Right ventricle myocardium inferior (tissue), 1 donor: ENCODE data around the gene L3MBTL4. TPM values are rescaled to one million over a fixed set of nuclear protein-coding genes. Genes with fewer than 3 reads are reported as not detected.
"Not testable (repeated sequence)": the region's sequence is repeated elsewhere in the genome, so short reads cannot be mapped to it uniquely, and the experiment has no call there.

ENCODE experiments used
- ATAC-seq: fragments of 200-7000 bp; cut with Tn5 transposase; one replicate; pipeline ENCODE4 v1.9.1; 2020; ENCODE audit warnings: mild to moderate bottlenecking, moderate library complexity
- DNase-seq: peaks from one replicate; pipeline ENCODE4 v3.0.0; 2021; ENCODE audit errors: missing footprints
- intact Hi-C: fragments of 100-400 bp; cut with DNase I; formaldehyde crosslinking; loops from one replicate; pipeline ENCODE4 v1.11.0; 2022
- total RNA-seq: library from RNA; stranded (reverse); fragmentation: NEBNext Ultra II Directional; extraction: Animal tissue kit (Norgen Biotek cat#: 25700); gene quantifications from one replicate; pipeline ENCODE4 v1.2.1, GENCODE V29; 2021
- donor health status: DM: no; HTN: yes; CAD: no; lungs with severe emphysema.

L3MBTL4 gene
- total RNA-seq, 1 donor from 2014 or later: 1.1 TPM

DNA sequence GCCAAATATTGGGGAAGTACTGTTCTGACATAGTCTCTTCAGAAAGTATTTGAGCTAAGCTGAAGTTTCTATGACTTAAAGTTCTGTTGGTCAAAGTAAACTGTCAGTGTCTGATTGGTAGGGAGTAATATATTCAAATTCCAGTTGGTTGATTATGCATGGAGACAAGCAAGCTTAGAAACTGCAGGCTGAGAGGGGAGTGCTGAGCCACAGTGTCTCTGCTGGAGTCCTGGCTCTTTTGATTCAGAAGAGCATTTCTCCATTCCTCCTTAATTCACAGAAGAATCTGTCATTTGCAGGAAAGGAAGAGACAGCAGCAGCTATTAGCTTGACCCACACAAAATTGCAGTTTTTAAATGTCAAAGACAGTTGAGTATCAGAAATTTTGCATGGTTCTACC lies 318.0 kb downstream of the L3MBTL4 start:
- DNase-seq (no peak), ATAC-seq (no peak)
- intact Hi-C loops: no loop called here

DNA sequence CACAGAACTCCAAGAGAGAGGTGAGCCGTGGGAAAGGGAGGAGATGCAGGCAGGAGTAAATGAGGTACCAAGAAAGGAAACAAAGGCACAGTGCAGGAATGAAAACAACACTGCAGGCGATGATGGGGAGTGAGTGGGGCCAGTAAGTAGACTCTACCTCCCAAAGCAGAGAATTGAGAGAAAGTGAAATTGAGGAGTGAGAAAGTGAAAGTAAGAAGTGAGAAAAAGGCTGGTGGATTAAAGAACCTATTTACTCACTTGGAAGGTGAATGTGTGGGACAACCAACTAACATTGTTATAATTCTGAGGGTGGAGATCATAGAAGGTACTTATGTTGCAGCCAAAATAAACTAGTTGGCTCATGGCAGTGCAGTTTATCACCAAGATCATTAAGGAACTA lies 326.3 kb downstream of the L3MBTL4 start:
- no peak for DNase-seq
- no peak for ATAC-seq
- intact Hi-C loops: no loop called here

DNA sequence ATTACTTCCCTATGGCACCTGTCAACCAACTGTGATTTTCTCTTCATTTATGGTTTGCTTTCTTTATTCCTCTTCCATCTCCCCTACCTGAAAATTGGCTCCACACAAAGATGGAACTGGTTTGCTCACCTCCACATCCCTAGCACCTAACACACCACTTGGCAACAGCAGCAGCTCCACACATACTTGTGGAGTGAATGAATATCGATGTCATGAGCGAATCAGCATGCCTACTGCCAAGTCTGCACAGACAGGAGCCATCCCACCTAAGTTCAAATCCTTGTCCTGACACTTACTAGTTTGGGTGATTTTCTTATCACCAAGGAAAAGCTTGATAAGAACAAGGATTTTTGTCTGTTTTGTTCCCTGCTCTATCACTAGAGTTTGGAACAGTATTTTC lies 328.0 kb downstream of the L3MBTL4 start:
- intact Hi-C loops: no loop called here
- no peak for ATAC-seq
- DNase-seq: no peak

DNA sequence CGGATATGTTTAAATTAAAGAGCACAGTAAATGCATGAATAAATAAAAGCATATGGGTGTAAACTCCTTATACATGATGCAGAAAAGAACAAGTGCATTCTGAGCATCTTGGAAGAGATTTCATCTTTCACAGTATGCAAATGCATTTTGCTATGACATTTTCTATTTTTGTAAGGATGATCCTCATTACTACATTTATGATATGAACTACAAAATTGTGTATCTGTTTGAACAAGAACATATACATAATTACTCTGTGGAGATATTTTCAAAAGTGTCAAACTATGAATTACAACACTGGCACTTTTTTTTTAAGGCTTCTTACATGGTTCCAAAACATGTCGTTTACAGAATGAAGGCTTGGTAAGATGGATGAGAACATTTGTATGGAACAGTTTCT lies 335.3 kb downstream of the L3MBTL4 start:
- no peak for ATAC-seq
- intact Hi-C loops: no loop called here
- no peak for DNase-seq

DNA sequence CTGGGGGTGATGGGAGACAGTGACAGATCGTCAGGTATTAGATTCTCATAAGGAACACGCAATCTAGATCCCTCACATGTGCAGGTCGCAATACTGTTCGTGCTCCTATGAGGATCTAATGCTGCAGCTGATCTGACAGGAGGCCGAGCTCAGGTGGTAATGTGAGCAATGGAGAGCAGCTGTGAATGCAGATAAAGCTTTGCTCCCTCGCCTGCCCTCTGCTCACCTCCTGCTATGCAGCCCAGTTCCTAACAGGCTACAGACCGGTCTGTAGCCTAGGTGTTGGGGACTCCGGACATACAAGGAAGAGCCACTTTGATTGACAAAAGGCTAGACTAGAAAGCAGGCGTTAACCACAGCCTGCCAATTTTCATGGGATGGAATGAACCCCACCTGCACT lies 335.8 kb downstream of the L3MBTL4 start:
- no peak for DNase-seq
- intact Hi-C loops: no loop called here
- ATAC-seq: no peak

DNA sequence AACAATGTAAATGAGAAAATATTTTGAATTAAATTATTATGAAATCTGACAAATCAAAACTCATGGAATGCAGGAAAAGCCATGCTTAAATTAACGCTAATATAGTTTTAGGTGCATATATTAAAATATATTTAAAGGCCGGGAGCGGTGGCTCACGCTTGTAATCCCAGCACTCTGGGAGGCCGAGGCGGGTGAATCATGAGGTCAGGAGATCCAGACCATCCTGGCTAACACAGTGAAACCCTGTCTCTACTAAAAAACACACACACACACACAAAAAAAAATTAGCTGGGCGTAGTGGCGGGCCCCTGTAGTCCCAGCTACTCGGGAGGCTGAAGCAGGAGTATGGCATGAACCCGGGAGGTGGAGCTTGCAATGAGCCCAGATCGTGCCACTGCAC lies 342.3 kb downstream of the L3MBTL4 start:
- intact Hi-C loops, DNase-seq, ATAC-seq: not testable (repeated sequence)

DNA sequence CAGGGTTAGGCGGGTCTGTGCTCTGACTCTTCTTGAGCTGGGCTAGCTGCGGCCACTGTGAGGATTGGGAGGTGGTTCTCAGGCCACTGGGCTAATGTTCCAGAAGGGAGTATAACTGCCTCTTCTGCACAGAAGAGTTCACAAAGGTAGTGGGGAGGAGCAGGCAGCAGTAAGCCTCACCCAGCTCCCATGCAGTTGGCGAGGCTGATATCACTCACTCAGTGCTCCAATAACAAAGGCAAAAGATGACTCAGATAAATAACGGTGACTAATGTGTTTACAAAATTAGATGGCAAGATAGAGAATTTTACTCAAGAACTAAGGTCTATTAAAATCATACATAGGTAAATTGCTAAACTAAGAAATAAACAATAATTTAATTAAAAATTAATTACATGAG lies 345.2 kb downstream of the L3MBTL4 start:
- intact Hi-C loops: no loop called here
- ATAC-seq: no peak
- DNase-seq: no peak

DNA sequence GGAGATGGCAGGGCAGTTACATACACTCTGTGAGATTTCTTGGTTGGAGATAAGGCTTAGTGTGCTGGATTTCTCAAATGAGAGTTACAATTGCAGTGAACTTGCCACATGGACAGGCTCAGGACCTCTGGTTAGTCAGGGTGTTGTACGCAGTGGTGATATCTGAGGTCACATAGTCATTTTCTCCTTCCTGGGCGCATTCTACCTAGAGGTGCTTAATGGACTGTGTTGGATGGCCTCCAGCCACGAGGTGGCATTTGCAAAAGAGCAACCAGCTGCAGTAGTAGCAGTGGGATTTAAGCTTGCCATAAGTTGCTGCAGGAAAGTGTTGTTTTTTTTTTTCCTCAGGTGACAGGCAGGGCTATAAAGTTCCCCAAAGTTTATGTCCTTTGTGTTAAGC lies 345.6 kb downstream of the L3MBTL4 start:
- DNase-seq (no peak), ATAC-seq (no peak)
- intact Hi-C loops: no loop called here

DNA sequence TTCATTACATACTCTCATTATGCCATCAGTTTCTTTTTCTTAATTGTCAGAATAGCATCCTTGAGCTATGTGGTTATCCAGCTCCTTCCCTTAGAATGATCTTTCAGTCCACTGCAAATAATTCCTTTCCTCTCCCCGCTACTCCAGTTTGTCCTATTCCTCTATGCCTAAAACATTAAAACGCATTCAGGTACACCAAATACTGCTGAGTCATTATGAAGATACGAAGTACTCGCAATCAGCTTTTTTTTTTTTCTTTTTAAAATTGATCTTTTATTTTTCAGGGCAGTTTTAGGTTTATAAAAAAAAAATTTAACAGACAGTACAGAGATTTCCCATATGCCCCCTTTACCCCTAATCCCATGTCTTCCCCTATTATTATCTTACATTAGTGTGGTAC lies 354.6 kb downstream of the L3MBTL4 start:
- DNase-seq: no peak
- intact Hi-C loops: no loop called here
- ATAC-seq: no peak

DNA sequence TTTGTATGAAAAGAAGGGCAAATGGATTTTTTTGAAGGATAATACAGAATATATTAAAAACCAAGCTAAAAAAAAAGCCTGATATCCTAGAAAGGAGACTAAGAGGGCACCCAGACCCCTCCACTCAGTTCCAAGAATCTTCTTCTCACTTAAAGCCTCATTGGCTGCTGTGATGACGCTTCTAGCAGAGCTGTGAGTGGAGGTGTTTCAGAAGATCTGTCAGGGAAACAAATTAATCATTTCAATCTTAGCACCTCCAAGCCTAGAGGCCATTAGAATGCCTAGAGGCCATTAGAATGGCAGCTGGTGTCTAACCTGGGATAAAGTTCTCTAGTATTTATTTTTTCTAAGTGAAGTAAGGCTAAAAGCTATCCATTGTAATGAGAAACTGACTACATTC lies 355.2 kb downstream of the L3MBTL4 start:
- no peak for ATAC-seq
- intact Hi-C loops: loop anchor here (5.0 kb wide), 2 partner anchors 63 to 77 kb away; no protein-coding TSS in a partner anchor

DNA sequence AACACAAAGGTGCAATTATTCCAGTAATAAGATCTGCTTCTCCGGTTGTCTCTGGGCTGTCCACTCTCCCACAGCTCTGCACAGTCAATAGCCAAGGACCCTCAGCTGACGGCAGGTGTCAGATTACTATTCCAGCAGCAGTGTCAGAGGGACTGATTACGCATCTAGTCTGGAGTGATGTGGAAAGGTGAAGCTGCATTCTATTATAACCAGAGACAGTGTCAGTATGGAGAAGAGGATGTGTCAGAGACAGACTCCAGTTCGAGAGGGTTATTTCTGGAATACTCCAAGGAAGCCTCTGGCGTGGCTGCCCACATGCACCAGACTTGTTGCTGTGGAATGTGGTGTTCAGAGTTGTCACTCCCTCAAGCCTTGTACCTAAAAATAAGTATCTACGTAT lies 355.8 kb downstream of the L3MBTL4 start:
- peak; percentile 95 for ATAC-seq
- intact Hi-C loops: loop anchor here (5.0 kb wide), 2 partner anchors 63 to 77 kb away; no protein-coding TSS in a partner anchor
- DNase-seq: no peak

More for the DNA sequence above, 355.2 kb downstream of the L3MBTL4 start:
- no peak for DNase-seq

DNA sequence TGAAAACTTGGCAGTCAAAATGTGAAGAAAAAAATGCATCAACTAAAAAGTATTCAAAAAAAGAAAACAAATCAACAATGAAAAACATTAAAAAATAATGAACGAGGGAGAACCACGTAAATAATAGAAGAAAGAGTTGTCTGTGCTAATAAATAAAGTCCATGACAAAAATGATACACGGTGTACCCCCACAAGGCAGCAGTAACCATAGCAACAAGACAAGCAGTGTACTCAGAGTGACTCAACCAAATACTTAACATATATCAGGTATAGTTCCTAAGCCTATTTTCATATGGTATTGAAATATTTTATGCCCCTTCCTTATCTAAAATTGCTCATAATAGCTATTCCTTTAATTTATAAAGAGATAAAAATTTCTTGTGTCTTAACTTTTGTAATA lies 357.1 kb downstream of the L3MBTL4 start:
- DNase-seq (no peak), ATAC-seq (no peak)
- intact Hi-C loops: loop anchor here (5.0 kb wide), 2 partner anchors 65 to 75 kb away; no protein-coding TSS in a partner anchor

DNA sequence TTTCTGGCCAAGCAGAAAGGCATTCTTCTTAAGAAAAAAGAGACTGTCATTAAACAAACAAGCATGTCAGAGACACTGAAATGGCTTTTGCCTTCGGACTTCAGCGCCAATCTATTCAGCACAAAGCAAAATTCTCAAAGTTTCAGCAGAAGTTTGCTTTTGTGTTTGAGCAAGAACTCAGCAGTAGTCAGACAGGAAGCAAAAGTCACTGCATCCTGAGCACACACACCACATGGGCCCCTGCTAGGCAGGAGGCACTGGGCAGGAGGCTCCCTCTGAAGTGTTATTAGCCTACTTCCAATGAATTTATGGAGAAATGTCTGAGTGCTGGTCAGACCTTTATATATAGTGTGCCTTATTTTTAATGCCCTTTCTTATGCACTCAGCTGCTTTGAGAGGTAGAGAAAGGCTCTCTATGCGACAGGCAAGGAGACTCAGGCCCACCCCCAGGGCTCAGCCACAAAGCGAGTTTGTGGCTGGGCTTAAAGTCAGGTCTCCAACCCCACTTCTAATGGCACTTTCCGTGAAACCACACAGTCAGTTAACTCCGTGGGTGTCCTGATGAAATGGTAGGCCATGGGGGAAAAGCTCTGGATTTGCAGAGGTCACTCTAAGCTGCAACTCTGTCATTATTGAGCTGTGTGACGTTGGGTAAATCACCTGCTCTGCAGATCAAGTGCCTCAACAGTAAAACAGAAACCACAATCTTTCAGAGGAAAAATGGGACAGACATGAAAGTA lies 358.4 kb downstream of the L3MBTL4 start:
- intact Hi-C loops: loop anchor here (5.0 kb wide), 2 partner anchors 66 to 74 kb away; no protein-coding TSS in a partner anchor
- no peak for DNase-seq
- ATAC-seq: no peak

DNA sequence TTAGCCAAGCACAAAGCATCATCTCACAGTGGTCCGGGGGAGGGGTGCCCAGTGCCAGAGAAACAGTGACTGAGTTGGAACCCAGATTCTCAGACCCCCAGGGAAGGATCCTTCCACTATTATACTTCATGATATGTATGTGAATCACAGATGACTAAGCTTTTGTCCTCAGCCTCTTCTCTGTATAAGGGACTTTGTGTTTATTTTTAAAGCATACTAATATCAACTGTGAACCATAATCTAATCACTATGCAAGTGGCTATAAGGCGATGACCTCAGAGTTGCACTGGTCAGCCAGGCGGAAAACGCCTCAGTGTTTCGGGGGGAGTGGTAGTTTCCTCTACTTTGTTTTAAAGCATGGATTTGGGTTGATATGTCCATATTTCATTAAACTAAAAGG lies 359.0 kb downstream of the L3MBTL4 start:
- ATAC-seq (no peak), DNase-seq (no peak)
- intact Hi-C loops: loop anchor here (5.0 kb wide), 2 partner anchors 67 to 73 kb away; no protein-coding TSS in a partner anchor

DNA sequence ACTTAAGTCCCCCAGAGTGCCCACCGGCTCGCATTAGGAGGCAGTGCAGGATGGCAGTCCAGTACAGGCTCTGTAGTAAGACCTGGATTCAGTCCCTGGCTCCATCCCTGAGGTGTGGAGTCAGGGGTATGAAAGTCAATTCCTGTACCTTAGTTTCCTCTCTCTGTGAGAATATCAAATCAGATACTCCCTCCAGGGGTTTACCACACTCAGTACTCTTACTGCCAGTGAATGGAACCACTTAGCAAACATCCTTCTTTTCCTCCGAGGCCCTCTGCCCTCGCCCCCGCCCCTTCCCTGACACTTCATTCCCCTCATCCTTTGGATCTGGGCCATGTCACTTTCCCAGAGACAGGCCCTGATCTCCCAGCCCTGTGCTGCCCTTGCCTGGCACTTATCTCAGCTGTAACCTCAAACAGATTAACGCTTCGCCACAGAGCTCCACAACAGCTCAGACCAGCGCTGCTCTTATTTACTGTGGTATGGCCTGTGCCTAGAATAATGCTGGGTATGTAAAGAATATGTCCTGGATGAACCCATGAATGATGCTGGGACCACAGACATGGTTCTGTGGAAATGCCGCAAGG lies 360.4 kb downstream of the L3MBTL4 start:
- DNase-seq: no peak
- no peak for ATAC-seq
- intact Hi-C loops: no loop called here

DNA sequence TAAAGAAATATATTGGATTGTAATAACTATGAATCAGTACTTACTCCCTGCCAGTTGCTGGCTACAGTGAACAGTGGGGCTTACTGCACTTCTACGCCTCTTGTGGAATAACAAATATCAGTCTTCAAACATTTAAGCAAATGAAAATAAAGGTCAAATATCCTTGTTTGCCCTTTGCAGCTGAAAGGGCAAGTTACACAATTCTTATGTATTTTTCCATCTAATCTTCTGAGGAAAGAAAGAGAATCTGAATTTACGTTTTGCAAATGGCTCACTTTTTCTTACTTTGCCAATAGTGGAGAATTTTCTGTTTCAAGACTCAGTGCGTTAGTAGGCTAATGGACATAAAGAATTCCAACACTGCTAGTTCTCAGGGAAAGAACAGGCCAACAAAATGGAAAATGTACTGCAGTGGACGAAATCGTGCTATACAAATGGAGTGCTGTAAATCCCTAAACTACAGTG lies 362.2 kb downstream of the L3MBTL4 start:
- ATAC-seq: no peak
- intact Hi-C loops: no loop called here
- no peak for DNase-seq

DNA sequence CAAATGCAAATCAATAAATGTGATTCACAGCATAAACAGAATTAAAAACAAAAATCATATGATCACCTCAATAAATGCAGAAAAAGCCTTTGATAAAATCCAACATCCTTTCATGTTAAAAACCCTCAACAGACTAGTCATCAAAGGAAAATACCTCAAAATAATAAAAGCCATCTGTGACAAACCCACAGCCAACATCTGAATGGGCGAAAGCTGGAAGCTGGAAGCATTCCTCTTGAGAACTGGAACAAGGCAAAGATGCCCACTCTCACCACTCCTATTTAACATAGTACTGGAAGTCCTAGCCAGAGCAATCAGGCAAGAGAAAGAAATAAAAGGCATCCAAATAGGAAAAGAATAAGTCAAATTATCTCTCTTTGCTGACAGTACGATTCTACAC lies 367.1 kb downstream of the L3MBTL4 start:
- DNase-seq, intact Hi-C loops, ATAC-seq: not testable (repeated sequence)

DNA sequence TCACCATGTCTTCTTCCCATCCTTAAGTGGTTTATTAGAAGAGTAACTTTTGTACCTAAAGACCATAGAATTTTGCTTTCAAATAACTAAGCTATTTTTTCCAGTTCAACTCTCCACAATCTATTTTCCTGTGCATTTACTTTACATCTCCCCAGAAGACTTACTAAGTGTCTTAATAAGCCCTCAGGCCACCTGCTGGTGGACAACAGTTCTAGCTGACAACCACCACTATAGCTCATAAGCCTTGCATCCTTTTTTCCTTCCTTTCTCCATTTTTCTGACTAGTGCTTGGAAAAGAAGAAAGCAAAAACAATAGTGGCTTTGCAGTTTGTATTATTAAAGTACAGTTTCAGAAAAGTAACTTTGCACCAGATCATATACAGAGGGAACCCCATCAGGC lies 369.9 kb downstream of the L3MBTL4 start:
- DNase-seq (no peak), ATAC-seq (no peak)
- intact Hi-C loops: no loop called here

DNA sequence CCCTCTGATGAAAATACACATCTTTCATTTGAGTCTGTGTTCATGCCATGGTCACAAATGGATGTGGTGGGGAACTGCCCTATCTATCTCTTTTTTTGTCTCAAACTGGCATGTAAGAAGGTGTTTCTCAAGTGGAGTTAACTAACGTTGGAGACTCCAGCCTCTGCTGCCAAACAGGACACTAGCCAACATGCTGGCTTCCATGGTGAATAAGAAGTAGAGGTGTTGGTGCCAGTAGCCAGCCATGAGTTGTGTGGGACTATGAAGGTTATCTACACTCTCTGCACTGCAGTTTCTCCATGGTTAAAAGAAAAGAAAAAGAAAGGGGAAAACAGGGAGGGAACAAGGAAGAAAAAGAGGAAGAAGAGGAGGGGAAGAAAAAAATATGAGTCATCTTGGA lies 370.4 kb downstream of the L3MBTL4 start:
- DNase-seq (no peak), ATAC-seq (no peak)
- intact Hi-C loops: no loop called here

DNA sequence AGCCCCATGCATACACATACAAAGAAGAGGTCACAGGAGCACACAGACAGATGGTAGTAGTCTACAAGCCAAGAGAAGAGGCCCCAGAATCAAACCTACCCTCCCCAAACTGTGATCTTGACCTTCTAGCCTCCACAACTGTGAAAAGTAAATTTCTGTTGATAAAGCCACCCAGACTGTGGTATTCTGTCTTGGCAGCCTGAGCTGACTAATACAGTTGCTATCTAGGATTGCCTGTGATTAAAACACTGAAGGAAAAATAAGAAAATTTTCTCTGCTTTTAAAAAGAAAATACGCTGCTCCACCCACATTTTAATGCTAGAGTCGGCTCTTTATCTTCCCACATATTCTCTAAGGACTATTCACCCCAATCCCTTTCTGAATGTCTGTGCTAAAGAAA lies 375.7 kb downstream of the L3MBTL4 start:
- ATAC-seq (no peak), DNase-seq (no peak)
- intact Hi-C loops: no loop called here
